ACC112 (cell line): ENCODE data around the gene RFTN1.

Experiments used
- H2AFZ ChIP-seq: fragments of 200-600 bp; sonication (generic); one replicate; pipeline ENCODE4 v1.6.0; 2017; ENCODE audit warnings: antibody characterized with exemption, low read length; ENCODE audit not compliant: unreplicated experiment
- H3K27ac ChIP-seq: fragments of 200-600 bp; sonication (generic); 2 replicates; pipeline ENCODE4 v1.5.1; 2014; ENCODE audit warnings: low read depth, mild to moderate bottlenecking, antibody characterized with exemption, low read length, moderate library complexity
- H3K27me3 ChIP-seq: fragments of 200-600 bp; sonication (generic); 2 replicates; pipeline ENCODE4 v1.6.1; 2014; ENCODE audit warnings: mild to moderate bottlenecking, antibody characterized with exemption, low read length, moderate library complexity, mixed read lengths; ENCODE audit not compliant: insufficient read depth
- H3K36me3 ChIP-seq: fragments of 200-600 bp; sonication (generic); 2 replicates; pipeline ENCODE4 v1.6.1; 2016; ENCODE audit warnings: mild to moderate bottlenecking, antibody characterized with exemption, low read length, moderate library complexity, mixed read lengths; ENCODE audit not compliant: insufficient read depth
- H3K4me1 ChIP-seq: fragments of 200-600 bp; sonication (generic); one replicate; pipeline ENCODE4 v1.6.1; 2016; ENCODE audit warnings: low read length, mixed read lengths; ENCODE audit not compliant: insufficient read depth, unreplicated experiment, control insufficient read depth
- H3K4me3 ChIP-seq: fragments of 200-600 bp; sonication (generic); 2 replicates; pipeline ENCODE4 v1.5.1; 2014; ENCODE audit warnings: mild to moderate bottlenecking, low read depth, low read length
- H3K79me2 ChIP-seq: fragments of 200-600 bp; sonication (generic); one replicate; pipeline ENCODE4 v1.6.0; 2016; ENCODE audit warnings: low read length; ENCODE audit not compliant: control insufficient read depth, unreplicated experiment, insufficient read depth

The RFTN1 gene

DNA sequence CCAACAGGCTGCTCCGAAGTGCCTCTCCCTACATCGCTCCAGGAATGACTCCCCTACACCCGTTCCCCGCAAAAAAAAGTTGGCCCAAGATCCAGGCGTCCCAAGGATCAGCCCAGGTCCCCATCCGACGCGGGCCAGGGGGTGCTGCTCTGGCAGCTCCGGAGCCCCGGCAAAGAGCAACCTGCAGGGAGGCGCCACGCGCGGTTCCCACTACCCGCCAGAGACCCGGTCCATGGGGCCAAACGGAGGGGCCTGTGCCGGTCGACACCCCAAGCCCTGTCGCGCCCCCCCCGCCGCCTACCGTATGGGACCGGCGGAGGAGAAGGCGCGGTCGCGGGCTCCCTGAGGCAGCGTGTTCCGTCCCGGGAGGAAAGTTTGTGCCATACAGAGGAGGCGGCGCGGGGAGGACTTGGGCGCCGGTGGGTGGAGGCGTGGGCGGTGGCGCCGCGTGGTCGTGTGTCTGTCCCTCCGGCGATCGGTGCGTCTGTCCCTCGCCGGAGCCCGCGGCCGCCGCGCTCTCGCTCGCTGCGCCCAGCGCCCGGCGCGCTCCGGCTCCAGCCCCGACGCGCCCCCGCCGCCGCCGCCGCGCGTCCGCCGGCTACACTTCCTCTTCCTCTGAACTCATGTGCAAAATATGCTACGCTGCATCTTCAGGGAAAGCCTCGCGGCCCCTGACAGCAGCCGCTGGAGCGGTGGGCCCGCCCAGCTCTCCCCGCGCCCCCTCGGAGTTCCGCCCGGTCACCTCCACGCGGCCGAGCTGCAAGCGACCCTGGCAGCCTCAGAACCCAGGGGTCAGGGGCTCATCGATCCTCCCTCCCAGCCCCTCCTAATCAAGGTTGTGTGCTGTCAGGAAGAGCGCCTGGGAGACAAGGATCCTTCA, at the start of gene RFTN1:
RFTN1 (minus strand) TSS at position 559 of the 880 bp plus-strand sequence. CDS start 19,830 bp downstream, outside the sequence.
- Histone ChIP-seq H3K27me3 (0 out of 2 replicates have a peak, but pooled peaks cover 4% of the 10 kb centered on the region), H3K79me2 (peaks cover 35% of the 10 kb centered on the region), H2AFZ (peak within 1 kb of the TSS; percentile 83), H3K27ac (peak within 1 kb of the TSS; percentile 88), H3K36me3 (no peaks in the 10 kb centered on the region), H3K4me3 (peak within 1 kb of the TSS; percentile 94), H3K4me1 (peaks cover 33% of the 10 kb centered on the region)

- no peaks in the 10 kb centered on the region for H3K79me2 ChIP-seq
- no peak overlapping the region for H2AFZ ChIP-seq
- H3K27ac ChIP-seq: no peak overlapping the region
- H3K36me3 ChIP-seq: no peaks in the 10 kb centered on the region
- H3K27me3 ChIP-seq: no peaks in the 10 kb centered on the region
- no peaks in the 10 kb centered on the region for H3K4me1 ChIP-seq
- no peak overlapping the region for H3K4me3 ChIP-seq
Measured at GRCh38 chr3:16559653-16560365, 46.3 kb upstream of the RFTN1 start.

- no peaks in the 10 kb centered on the region for H3K36me3 ChIP-seq
Measured at GRCh38 chr3:16554126-16554525, 40.6 kb upstream of the RFTN1 start.

GRCh38 chr3:16552757-16553156, 39.3 kb upstream of the RFTN1 start:
- H2AFZ ChIP-seq: no peak overlapping the region
- no peak overlapping the region for H3K4me3 ChIP-seq
- H3K79me2 ChIP-seq: no peaks in the 10 kb centered on the region
- no peaks in the 10 kb centered on the region for H3K27me3 ChIP-seq
- no peaks in the 10 kb centered on the region for H3K4me1 ChIP-seq
- H3K36me3 ChIP-seq: no peaks in the 10 kb centered on the region
- H3K27ac ChIP-seq: no peak overlapping the region

More at GRCh38 chr3:16554126-16554525, 40.6 kb upstream of the RFTN1 start:
- Histone ChIP-seq H3K27ac (no peak overlapping the region), H3K4me3 (no peak overlapping the region), H3K27me3 (no peaks in the 10 kb centered on the region), H3K79me2 (no peaks in the 10 kb centered on the region), H2AFZ (no peak overlapping the region), H3K4me1 (no peaks in the 10 kb centered on the region)

- H3K36me3 ChIP-seq: no peaks in the 10 kb centered on the region
- no peaks in the 10 kb centered on the region for H3K27me3 ChIP-seq
- no peaks in the 10 kb centered on the region for H3K79me2 ChIP-seq
Measured at GRCh38 chr3:16551342-16551976, 38.0 kb upstream of the RFTN1 start.

GRCh38 chr3:16550676-16551341, 37.3 kb upstream of the RFTN1 start:
- Histone ChIP-seq H3K79me2 (no peaks in the 10 kb centered on the region), H3K27ac (no peak overlapping the region), H3K36me3 (no peaks in the 10 kb centered on the region), H3K4me1 (no peaks in the 10 kb centered on the region), H3K4me3 (0 out of 2 replicates have a peak overlapping the region, but pooled peaks have one; percentile 17), H2AFZ (peak overlapping the region; percentile 19), H3K27me3 (no peaks in the 10 kb centered on the region)

More at GRCh38 chr3:16551342-16551976, 38.0 kb upstream of the RFTN1 start:
- Histone ChIP-seq H3K4me3 (no peak overlapping the region), H3K27ac (no peak overlapping the region), H2AFZ (no peak overlapping the region), H3K4me1 (no peaks in the 10 kb centered on the region)

GRCh38 chr3:16550305-16550675, 36.8 kb upstream of the RFTN1 start:
- H3K4me3 ChIP-seq: 0 out of 2 replicates have a peak overlapping the region, but pooled peaks have one; percentile 17
- H3K4me1 ChIP-seq: no peaks in the 10 kb centered on the region
- H3K79me2 ChIP-seq: no peaks in the 10 kb centered on the region
- no peaks in the 10 kb centered on the region for H3K36me3 ChIP-seq
- H3K27me3 ChIP-seq: no peaks in the 10 kb centered on the region
- H3K27ac ChIP-seq: no peak overlapping the region
- no peak overlapping the region for H2AFZ ChIP-seq

DNA sequence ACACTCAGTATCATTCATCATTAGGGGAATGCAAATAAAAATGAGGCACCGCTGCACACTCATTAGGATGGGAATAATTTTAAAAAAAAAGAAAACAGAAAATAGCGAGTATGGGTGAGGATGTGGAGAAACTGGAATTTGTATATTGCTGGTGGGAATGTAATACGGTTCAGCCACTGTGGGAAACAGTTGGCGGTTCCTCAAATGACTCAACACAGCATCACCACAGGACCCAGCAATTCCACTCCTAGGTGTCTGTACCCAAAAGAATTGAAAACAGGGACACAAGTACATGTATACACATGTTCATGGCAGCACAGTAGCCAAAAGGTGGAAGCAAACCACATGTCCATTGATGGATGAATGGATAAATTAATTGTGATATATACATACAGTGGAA, 35.2 kb upstream of the RFTN1 start:
- Histone ChIP-seq H3K27me3 (0 out of 2 replicates have a peak, but pooled peaks cover under 1% of the 10 kb centered on the region), H3K36me3 (no peaks in the 10 kb centered on the region), H3K4me3 (no peak overlapping the region), H3K27ac (no peak overlapping the region), H3K79me2 (no peaks in the 10 kb centered on the region), H3K4me1 (no peaks in the 10 kb centered on the region), H2AFZ (no peak overlapping the region)

GRCh38 chr3:16547561-16548357, 34.3 kb upstream of the RFTN1 start:
- H3K79me2 ChIP-seq: no peaks in the 10 kb centered on the region
- no peaks in the 10 kb centered on the region for H3K36me3 ChIP-seq
- H3K4me1 ChIP-seq: no peaks in the 10 kb centered on the region
- H2AFZ ChIP-seq: no peak overlapping the region
- no peak overlapping the region for H3K27ac ChIP-seq
- peaks cover 7% of the 10 kb centered on the region; the same call in 1 of the 2 replicates for H3K27me3 ChIP-seq
- H3K4me3 ChIP-seq: no peak overlapping the region
